Astrocyte (in vitro differentiated cells and primary cell): ENCODE data around the gene MKRN3. TPM values are rescaled to one million over a fixed set of nuclear protein-coding genes. Genes with fewer than 3 reads are reported as not detected.
"Not testable (repeated sequence)": the region's sequence is repeated elsewhere in the genome, so short reads cannot be mapped to it uniquely, and the experiment has no call there.

Experiments
- DNase-seq: peaks from one replicate; pipeline ENCODE4 v3.0.0-alpha.2; 2010; ENCODE audit warnings: low read depth
- FAIRE-seq: peaks from 2 replicates; lab custom pipeline; 2011; peaks lifted over from hg19 to GRCh38; lab: Jason Lieb, UNC
- H2AFZ ChIP-seq: 2 replicates; pipeline ENCODE4 v1.6.0; 2012; ENCODE audit warnings: low read depth, low read length, inconsistent platforms
- H3K27ac ChIP-seq: 2 replicates; pipeline ENCODE4 v1.5.1; 2011; ENCODE audit warnings: low read depth, low read length, inconsistent platforms
- H3K27me3 ChIP-seq: 2 replicates; pipeline ENCODE4 v1.6.0; 2011; ENCODE audit warnings: low read length, inconsistent platforms; ENCODE audit not compliant: insufficient read depth
- H3K36me3 ChIP-seq: 2 replicates; pipeline ENCODE4 v1.5.1; 2011; ENCODE audit warnings: low read length, inconsistent platforms; ENCODE audit not compliant: insufficient read depth
- H3K4me1 ChIP-seq: 2 replicates; pipeline ENCODE4 v1.5.1; 2011; ENCODE audit warnings: low read length, inconsistent platforms; ENCODE audit not compliant: insufficient read depth
- H3K4me2 ChIP-seq: 2 replicates; pipeline ENCODE4 v1.6.0; 2012; ENCODE audit warnings: low read length, inconsistent platforms
- H3K4me3 ChIP-seq: 2 replicates; pipeline ENCODE4 v1.5.1; 2011; ENCODE audit warnings: low read depth, mild to moderate bottlenecking, low read length, inconsistent platforms; ENCODE audit not compliant: insufficient read depth
- H3K79me2 ChIP-seq: 2 replicates; pipeline ENCODE4 v1.6.0; 2012; ENCODE audit warnings: mild to moderate bottlenecking, low read length, inconsistent platforms; ENCODE audit not compliant: insufficient read depth
- H3K9ac ChIP-seq: 2 replicates; pipeline ENCODE4 v1.6.0; 2012; ENCODE audit warnings: mild to moderate bottlenecking, low read length, inconsistent platforms
- H3K9me3 ChIP-seq: 2 replicates; pipeline ENCODE4 v1.5.1; 2012; ENCODE audit warnings: low read depth, mild to moderate bottlenecking, low read length, inconsistent platforms; ENCODE audit not compliant: insufficient read depth
- H4K20me1 ChIP-seq: 2 replicates; pipeline ENCODE4 v1.6.0; 2012; ENCODE audit warnings: low read length, inconsistent platforms; ENCODE audit not compliant: insufficient read depth
- H3K27ac Mint-ChIP-seq: one replicate; pipeline ENCODE4 v1.8.0; 2021; ENCODE audit warnings: mild to moderate bottlenecking, mixed read lengths; ENCODE audit not compliant: unreplicated experiment
- H3K27me3 Mint-ChIP-seq: one replicate; pipeline ENCODE4 v1.8.0; 2021; ENCODE audit warnings: low read depth, mixed read lengths; ENCODE audit not compliant: unreplicated experiment
- H3K36me3 Mint-ChIP-seq: one replicate; pipeline ENCODE4 v1.8.0; 2021; ENCODE audit warnings: low read depth, mixed read lengths; ENCODE audit not compliant: unreplicated experiment
- H3K4me1 Mint-ChIP-seq: one replicate; pipeline ENCODE4 v1.8.0; 2021; ENCODE audit warnings: low read depth, mixed read lengths; ENCODE audit not compliant: unreplicated experiment
- H3K4me3 Mint-ChIP-seq: one replicate; pipeline ENCODE4 v1.8.0; 2021; ENCODE audit warnings: mild to moderate bottlenecking, moderate library complexity, mixed read lengths; ENCODE audit not compliant: unreplicated experiment
- H3K9me3 Mint-ChIP-seq: one replicate; pipeline ENCODE4 v1.8.0; 2021; ENCODE audit warnings: mild to moderate bottlenecking, mixed read lengths; ENCODE audit not compliant: unreplicated experiment
- CTCF ChIP-seq: IDR thresholded peaks from 2 replicates; pipeline ENCODE4 v1.5.1; 2011; ENCODE audit warnings: low read depth, mild to moderate bottlenecking, inconsistent platforms, low read length, moderate library complexity; ENCODE audit not compliant: insufficient read depth
- EZH2 ChIP-seq: IDR thresholded peaks from 2 replicates; pipeline ENCODE4 v1.6.1; 2012; ENCODE audit warnings: mild to moderate bottlenecking, low read length, inconsistent platforms; ENCODE audit not compliant: insufficient read depth
- total RNA-seq: library from RNA; stranded (reverse); gene quantifications from 2 replicates; pipeline ENCODE4 v1.2.1, GENCODE V29; 2021

The MKRN3 gene
- total RNA-seq, 1 donor from 2014 or later, result not detected

- no peak overlapping the region for H3K4me3 ChIP-seq
- no peaks in the 10 kb centered on the region for H3K4me1 ChIP-seq
- H3K79me2 ChIP-seq, result no peaks in the 10 kb centered on the region
- no peaks in the 10 kb centered on the region for H3K9me3 ChIP-seq
- no peaks in the 10 kb centered on the region for H3K27me3 Mint-ChIP-seq
- no peak overlapping the region for H3K4me2 ChIP-seq
- no peak overlapping the region for H3K27ac Mint-ChIP-seq
- no peaks in the 10 kb centered on the region for H3K36me3 Mint-ChIP-seq
- no peaks in the 10 kb centered on the region for H3K36me3 ChIP-seq
- FAIRE-seq (no peak), DNase-seq (no peak)
- no peaks in the 10 kb centered on the region for H3K27me3 ChIP-seq
- no peaks in the 10 kb centered on the region for H4K20me1 ChIP-seq
- H3K9ac ChIP-seq, result no peak overlapping the region
- no peak overlapping the region for H3K27ac ChIP-seq
- no peaks in the 10 kb centered on the region for H3K9me3 Mint-ChIP-seq
- no peak overlapping the region for H3K4me3 Mint-ChIP-seq
- H3K4me1 Mint-ChIP-seq, result no peaks in the 10 kb centered on the region
- no peak overlapping the region for H2AFZ ChIP-seq
- TF ChIP-seq EZH2 (no peak), CTCF (no peak)
These were observed 31.3 kb downstream of the MKRN3 start for GRCh38 chr15:23596736-23597135.

- not testable (repeated sequence) for H3K4me1 Mint-ChIP-seq, H3K36me3 Mint-ChIP-seq, H3K4me3 Mint-ChIP-seq, H4K20me1 ChIP-seq, H3K27ac ChIP-seq, H2AFZ ChIP-seq, H3K36me3 ChIP-seq, H3K4me1 ChIP-seq, H3K4me3 ChIP-seq, H3K27ac Mint-ChIP-seq, FAIRE-seq, H3K27me3 Mint-ChIP-seq, H3K9me3 ChIP-seq, H3K27me3 ChIP-seq, DNase-seq, H3K9ac ChIP-seq, H3K4me2 ChIP-seq, H3K79me2 ChIP-seq, H3K9me3 Mint-ChIP-seq
These were observed 31.8 kb downstream of the MKRN3 start for GRCh38 chr15:23597278-23597677.

GRCh38 chr15:23599053-23599452, 33.6 kb downstream of the MKRN3 start:
- Histone ChIP-seq H4K20me1 (no peaks in the 10 kb centered on the region), H3K79me2 (no peaks in the 10 kb centered on the region), H3K4me1 (no peaks in the 10 kb centered on the region), H2AFZ (no peak overlapping the region), H3K27me3 (no peaks in the 10 kb centered on the region), H3K4me3 (no peak overlapping the region), H3K9ac (no peak overlapping the region), H3K9me3 (no peaks in the 10 kb centered on the region), H3K4me2 (no peak overlapping the region), H3K27ac (no peak overlapping the region), H3K36me3 (no peaks in the 10 kb centered on the region)
- no peak for DNase-seq
- no peaks in the 10 kb centered on the region for H3K36me3 Mint-ChIP-seq
- H3K4me1 Mint-ChIP-seq, result no peaks in the 10 kb centered on the region
- no peak overlapping the region for H3K4me3 Mint-ChIP-seq
- no peaks in the 10 kb centered on the region for H3K27me3 Mint-ChIP-seq
- no peak for FAIRE-seq
- H3K9me3 Mint-ChIP-seq, result no peaks in the 10 kb centered on the region
- TF ChIP-seq CTCF (no peak), EZH2 (no peak)
- no peak overlapping the region for H3K27ac Mint-ChIP-seq
